Trophoblast cell (in vitro differentiated cells and primary cell): ENCODE data around the gene EXOC4.

Source experiments
- DNase-seq, 2 donors: peaks; one replicate each; pipeline ENCODE4 v3.0.0-alpha.2; 2016
- H2AFZ ChIP-seq: 2 replicates; pipeline ENCODE4 v1.6.1; 2013; ENCODE audit warnings: low read length, moderate library complexity, mild to moderate bottlenecking; ENCODE audit not compliant: insufficient read depth, poor library complexity
- H2AK5ac ChIP-seq: 2 replicates; pipeline ENCODE4 v1.6.1; 2013; ENCODE audit warnings: mild to moderate bottlenecking, low read length
- H2BK120ac ChIP-seq: 2 replicates; pipeline ENCODE4 v1.6.1; 2013; ENCODE audit warnings: low read length, mild to moderate bottlenecking, moderate library complexity; ENCODE audit not compliant: insufficient read depth, poor library complexity
- H2BK12ac ChIP-seq: 2 replicates; pipeline ENCODE4 v1.6.1; 2013; ENCODE audit warnings: mild to moderate bottlenecking, low read length, moderate library complexity
- H2BK5ac ChIP-seq: 2 replicates; pipeline ENCODE4 v1.6.1; 2013; ENCODE audit warnings: low read length, low read depth, moderate library complexity, mild to moderate bottlenecking; ENCODE audit not compliant: poor library complexity
- H3K14ac ChIP-seq: 2 replicates; pipeline ENCODE4 v1.6.1; 2013; ENCODE audit warnings: mild to moderate bottlenecking, low read length
- H3K18ac ChIP-seq: 2 replicates; pipeline ENCODE4 v1.6.1; 2013; ENCODE audit warnings: mild to moderate bottlenecking, low read length
- H3K23ac ChIP-seq: 2 replicates; pipeline ENCODE4 v1.6.1; 2013; ENCODE audit warnings: low read length
- H3K27ac ChIP-seq: 2 replicates; pipeline ENCODE4 v1.5.1; 2013; ENCODE audit warnings: low read depth, mild to moderate bottlenecking, inconsistent platforms, low read length, moderate library complexity
- H3K27me3 ChIP-seq: 2 replicates; pipeline ENCODE4 v1.6.1; 2013; ENCODE audit warnings: inconsistent platforms, mild to moderate bottlenecking, low read length, moderate library complexity; ENCODE audit not compliant: insufficient read depth
- H3K36me3 ChIP-seq, 2 experiments: 1 replicate in 1 of 2; 2 replicates in 1 of 2; pipeline ENCODE4 v1.6.1; 2013; ENCODE audit warnings: low read length in 2 of 2, mild to moderate bottlenecking in 2 of 2, moderate library complexity in 1 of 2; ENCODE audit not compliant: insufficient read depth in 2 of 2, control insufficient read depth in 1 of 2
- H3K4ac ChIP-seq: 2 replicates; pipeline ENCODE4 v1.6.1; 2013; ENCODE audit warnings: low read depth, mild to moderate bottlenecking, low read length, moderate library complexity
- H3K4me1 ChIP-seq, 2 experiments: 1 replicate in 1 of 2; 2 replicates in 1 of 2; pipeline ENCODE4 v1.6.1; 2013; ENCODE audit warnings: low read length in 2 of 2, mild to moderate bottlenecking in 2 of 2, moderate library complexity in 1 of 2; ENCODE audit not compliant: insufficient read depth in 2 of 2, control insufficient read depth in 1 of 2
- H3K4me2 ChIP-seq: 2 replicates; pipeline ENCODE4 v1.6.1; 2013; ENCODE audit warnings: inconsistent platforms, mild to moderate bottlenecking, low read length, moderate library complexity
- H3K4me3 ChIP-seq: 2 replicates; pipeline ENCODE4 v1.5.1; 2013; ENCODE audit warnings: mild to moderate bottlenecking, low read depth, low read length, inconsistent platforms
- H3K79me1 ChIP-seq: one replicate; pipeline ENCODE4 v1.6.1; 2013; ENCODE audit warnings: low read length
- H3K79me2 ChIP-seq: 2 replicates; pipeline ENCODE4 v1.6.1; 2013; ENCODE audit warnings: low read length, mild to moderate bottlenecking; ENCODE audit not compliant: control insufficient read depth, insufficient read depth, poor library complexity
- H3K9ac ChIP-seq: 2 replicates; pipeline ENCODE4 v1.6.1; 2013; ENCODE audit warnings: mild to moderate bottlenecking, low read length
- H3K9me3 ChIP-seq: 2 replicates; pipeline ENCODE4 v1.6.1; 2013; ENCODE audit warnings: low read depth, mild to moderate bottlenecking, control low read depth, inconsistent platforms, low read length; ENCODE audit not compliant: insufficient read depth
- H4K12ac ChIP-seq: 2 replicates; pipeline ENCODE4 v1.6.1; 2013; ENCODE audit warnings: low read depth, mild to moderate bottlenecking, low read length, moderate library complexity
- H4K8ac ChIP-seq: 2 replicates; pipeline ENCODE4 v1.6.1; 2013; ENCODE audit warnings: low read depth, mild to moderate bottlenecking, low read length, moderate library complexity
- H4K91ac ChIP-seq: one replicate; pipeline ENCODE4 v1.6.1; 2013; ENCODE audit warnings: low read depth, mild to moderate bottlenecking, low read length, moderate library complexity
- WGBS: extraction: QIAGEN DNeasy Blood & Tissue Kit; methylation state at CpG from one replicate; pipeline ENCODE4 v1.1.7; 2013; ENCODE audit warnings: missing lambda C conversion rate; ENCODE audit not compliant: insufficient read length, insufficient coverage; ENCODE audit errors: extremely low coverage; 5-methylcytosine and 5-hydroxymethylcytosine counted together

Gene EXOC4

DNA sequence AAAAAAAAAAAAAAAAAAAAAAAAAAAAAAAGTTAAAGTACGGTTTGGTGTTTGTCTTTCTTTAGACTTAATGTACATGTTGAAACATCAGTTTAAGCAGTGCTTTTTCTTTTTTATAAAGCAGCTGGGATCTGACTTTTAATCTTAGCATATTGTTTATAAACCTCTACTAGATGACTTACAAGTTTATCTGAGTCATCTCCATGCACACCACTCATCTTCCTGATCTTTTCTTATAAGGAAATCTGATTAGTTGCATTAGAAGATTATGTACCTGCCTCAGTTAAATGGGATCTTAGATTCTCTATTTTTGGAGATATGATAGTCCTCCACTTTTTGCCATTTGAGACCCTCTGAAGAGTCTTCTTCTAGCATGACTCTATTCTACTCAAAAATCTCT, 482.3 kb downstream of the EXOC4 start:
- Histone ChIP-seq H4K91ac (no peak overlapping the region), H4K8ac (no peak overlapping the region), H3K27ac (no peak overlapping the region), H2BK5ac (no peak overlapping the region), H3K4ac (no peak overlapping the region), H3K79me2 (no peaks in the 10 kb centered on the region), H3K9me3 (no peaks in the 10 kb centered on the region), H3K4me2 (no peak overlapping the region), H3K4me1 (no peaks in the 10 kb centered on the region), H3K4me3 (no peak overlapping the region), H3K9ac (no peak overlapping the region), H4K12ac (no peak overlapping the region), H2AFZ (no peak overlapping the region), H3K23ac (no peak overlapping the region), H3K27me3 (no peaks in the 10 kb centered on the region), H3K14ac (no peak overlapping the region), H2BK12ac (no peak overlapping the region), H2AK5ac (no peak overlapping the region), H3K36me3 (no peaks in the 10 kb centered on the region), H3K79me1 (no peaks in the 10 kb centered on the region), H2BK120ac (no peak overlapping the region), H3K18ac (no peak overlapping the region)
- DNase-seq: no peak
- WGBS: no CpG with 5 or more reads among the region's 1 CpG

DNA sequence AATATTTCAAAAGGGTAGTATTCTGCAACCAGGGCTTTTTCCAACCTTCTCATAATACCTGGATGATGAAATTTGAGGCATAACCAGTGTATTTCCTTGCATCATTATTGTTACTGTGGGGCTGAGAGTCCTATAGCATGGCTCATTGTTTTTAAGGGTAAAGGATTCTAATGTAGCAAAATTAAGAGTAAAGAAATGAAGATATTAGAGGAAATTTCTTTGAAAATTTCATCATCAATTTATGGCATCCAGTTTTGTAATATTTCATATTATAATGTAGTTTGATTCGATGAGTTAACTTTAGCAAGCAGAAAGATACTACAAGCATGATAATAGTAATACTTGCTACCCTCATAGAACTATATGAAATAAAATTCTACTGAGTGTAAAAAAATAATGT, 486.9 kb downstream of the EXOC4 start:
- no peaks in the 10 kb centered on the region for H3K27me3 ChIP-seq
- no peaks in the 10 kb centered on the region for H3K79me1 ChIP-seq

DNA sequence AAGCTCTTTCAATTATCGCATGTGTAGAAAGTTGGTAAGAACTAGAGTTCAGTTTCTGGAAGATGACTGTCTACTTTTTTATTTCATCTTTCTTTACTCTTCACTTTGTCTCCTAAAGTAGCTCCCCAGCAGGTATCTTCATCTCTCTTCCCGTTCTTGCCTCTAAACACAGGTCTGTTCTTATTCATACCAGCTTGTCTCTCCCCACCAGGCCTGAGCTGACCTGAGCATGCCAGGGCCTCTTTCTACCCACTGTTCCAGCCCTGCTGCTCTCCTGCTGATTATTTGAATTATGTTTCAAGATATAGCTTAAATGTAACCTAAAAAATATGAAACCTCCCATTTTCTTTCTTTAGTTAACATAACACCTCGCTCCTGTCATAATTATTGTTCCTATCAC, 488.2 kb downstream of the EXOC4 start:
- H2AK5ac ChIP-seq: no peak overlapping the region
- H4K91ac ChIP-seq: no peak overlapping the region
- no peak overlapping the region for H3K4me3 ChIP-seq
- no peaks in the 10 kb centered on the region for H3K4me1 ChIP-seq
- H3K14ac ChIP-seq: no peak overlapping the region
- H3K18ac ChIP-seq: no peak overlapping the region
- no peaks in the 10 kb centered on the region for H3K27me3 ChIP-seq
- H3K9me3 ChIP-seq: no peaks in the 10 kb centered on the region
- H3K4ac ChIP-seq: no peak overlapping the region
- no peak overlapping the region for H3K9ac ChIP-seq
- H3K23ac ChIP-seq: no peak overlapping the region
- H4K12ac ChIP-seq: no peak overlapping the region
- no peak overlapping the region for H2BK5ac ChIP-seq
- no peak overlapping the region for H2AFZ ChIP-seq
- DNase-seq: no peak
- no peak overlapping the region for H2BK120ac ChIP-seq
- H4K8ac ChIP-seq: no peak overlapping the region
- no peaks in the 10 kb centered on the region for H3K79me1 ChIP-seq
- H3K79me2 ChIP-seq: no peaks in the 10 kb centered on the region
- no peak overlapping the region for H2BK12ac ChIP-seq
- no peak overlapping the region for H3K4me2 ChIP-seq
- no CpG with 5 or more reads among the region's 3 CpGs for WGBS
- H3K27ac ChIP-seq: no peak overlapping the region
- H3K36me3 ChIP-seq: no peaks in the 10 kb centered on the region

More for the DNA sequence above, 486.9 kb downstream of the EXOC4 start:
- no peaks in the 10 kb centered on the region for H3K36me3 ChIP-seq
- no peak overlapping the region for H3K18ac ChIP-seq
- H2AK5ac ChIP-seq: no peak overlapping the region
- H3K14ac ChIP-seq: no peak overlapping the region
- no CpG with 5 or more reads among the region's 1 CpG for WGBS
- H4K12ac ChIP-seq: no peak overlapping the region
- no peak overlapping the region for H2BK12ac ChIP-seq
- H3K4ac ChIP-seq: no peak overlapping the region
- no peak overlapping the region for H3K27ac ChIP-seq
- H4K91ac ChIP-seq: no peak overlapping the region
- H3K4me2 ChIP-seq: no peak overlapping the region
- H3K9me3 ChIP-seq: no peaks in the 10 kb centered on the region
- H3K4me1 ChIP-seq: no peaks in the 10 kb centered on the region
- no peak overlapping the region for H2BK120ac ChIP-seq
- H4K8ac ChIP-seq: no peak overlapping the region
- H3K79me2 ChIP-seq: no peaks in the 10 kb centered on the region
- no peak overlapping the region for H3K23ac ChIP-seq
- H2BK5ac ChIP-seq: no peak overlapping the region
- H3K4me3 ChIP-seq: no peak overlapping the region
- H2AFZ ChIP-seq: no peak overlapping the region
- H3K9ac ChIP-seq: no peak overlapping the region
- no peak for DNase-seq

DNA sequence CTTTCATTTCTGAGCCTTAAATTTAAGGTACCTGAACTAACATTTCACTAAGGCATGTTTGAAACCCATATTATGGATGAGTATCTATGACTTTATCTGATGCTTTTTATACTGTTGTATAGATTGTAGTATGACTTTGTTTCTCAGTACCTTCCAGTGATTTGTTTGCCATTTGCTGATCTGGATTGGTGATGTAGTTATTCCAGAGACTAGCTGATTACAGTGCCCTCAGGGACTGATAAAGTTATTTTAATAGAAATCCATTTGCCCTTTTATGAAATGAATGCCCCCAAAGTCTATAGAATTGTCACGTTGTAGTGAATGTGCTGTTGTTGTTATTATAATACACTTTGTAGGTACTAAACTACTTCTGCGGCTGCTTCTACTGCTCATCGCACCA, 488.8 kb downstream of the EXOC4 start:
- H2AK5ac ChIP-seq: no peak overlapping the region
- peaks cover 0 to 2% of the 10 kb centered on the region in 2 experiments for H3K4me1 ChIP-seq
- no peak overlapping the region for H2BK120ac ChIP-seq
- no peaks in the 10 kb centered on the region for H3K27me3 ChIP-seq
- H3K9ac ChIP-seq: no peak overlapping the region
- H3K9me3 ChIP-seq: no peaks in the 10 kb centered on the region
- H3K4ac ChIP-seq: no peak overlapping the region
- H3K14ac ChIP-seq: no peak overlapping the region
- no peak overlapping the region for H3K4me3 ChIP-seq
- H3K27ac ChIP-seq: no peak overlapping the region
- H2BK5ac ChIP-seq: no peak overlapping the region
- no peak overlapping the region for H3K23ac ChIP-seq
- H4K8ac ChIP-seq: no peak overlapping the region
- no peak for DNase-seq
- H3K18ac ChIP-seq: no peak overlapping the region
- H3K79me2 ChIP-seq: no peaks in the 10 kb centered on the region
- peaks cover 2% of the 10 kb centered on the region for H3K79me1 ChIP-seq
- H2AFZ ChIP-seq: no peak overlapping the region
- no peak overlapping the region for H2BK12ac ChIP-seq
- no peaks in the 10 kb centered on the region for H3K36me3 ChIP-seq
- H3K4me2 ChIP-seq: no peak overlapping the region
- H4K12ac ChIP-seq: no peak overlapping the region
- H4K91ac ChIP-seq: no peak overlapping the region
- no CpG with 5 or more reads among the region's 3 CpGs for WGBS
